Ascending aorta (tissue), 2 donors: ENCODE measurements around the gene IGFBP1. TPM values are rescaled to one million over a fixed set of nuclear protein-coding genes. Genes with fewer than 3 reads are reported as not detected.

Source experiments
- DNase-seq, 2 donors: peaks; one replicate each; pipeline ENCODE4 v3.0.0-alpha.2; 2019; ENCODE audit warnings: low spot score in 2 of 2
- H3K27ac ChIP-seq, 2 donors: fragments of 200-600 bp; sonication (generic); one replicate each; pipeline ENCODE4 v1.5.1; 2016 to 2017; ENCODE audit warnings: mild to moderate bottlenecking in 1 of 2
- H3K27me3 ChIP-seq: fragments of 200-600 bp; sonication (generic); one replicate; pipeline ENCODE4 v1.5.1; 2017
- H3K36me3 ChIP-seq, 2 donors: fragments of 200-600 bp; sonication (generic); one replicate each; pipeline ENCODE4 v1.5.1; 2016
- H3K4me1 ChIP-seq, 2 donors: fragments of 200-600 bp; sonication (generic); one replicate each; pipeline ENCODE4 v1.5.1; 2016 to 2017; ENCODE audit warnings: mild to moderate bottlenecking in 1 of 2
- H3K4me3 ChIP-seq, 2 donors: fragments of 200-600 bp; sonication (generic); one replicate each; pipeline ENCODE4 v1.5.1; 2016 to 2017; ENCODE audit warnings: mild to moderate bottlenecking in 1 of 2
- H3K9me3 ChIP-seq, 2 donors: fragments of 200-600 bp; sonication (generic); one replicate each; pipeline ENCODE4 v1.5.1; 2016
- intact Hi-C: fragments of 100-400 bp; cut with DNase I; formaldehyde crosslinking; loops from one replicate; pipeline ENCODE4 v1.15.1; 2023
- total RNA-seq: library from RNA; depleted of rRNA; stranded (reverse); fragments of >200 nt; gene quantifications from one replicate; pipeline ENCODE4 v1.1.0, GENCODE V29; 2016
- TF ChIP-seq, protein P1 (sequence below), 3 experiments: fragments of 200-600 bp in 2 of 3; fragments of 450-650 bp in 1 of 3; sonication (generic) in 2 of 3; IDR thresholded peaks; one replicate each; pipeline ENCODE4 v1.5.1; 2016 to 2019; ENCODE audit warnings: antibody characterized with exemption in 3 of 3, mild to moderate bottlenecking in 1 of 3, moderate library complexity in 1 of 3

The IGFBP1 gene
- total RNA-seq, 1 donor from 2014 or later, result not detected

DNA sequence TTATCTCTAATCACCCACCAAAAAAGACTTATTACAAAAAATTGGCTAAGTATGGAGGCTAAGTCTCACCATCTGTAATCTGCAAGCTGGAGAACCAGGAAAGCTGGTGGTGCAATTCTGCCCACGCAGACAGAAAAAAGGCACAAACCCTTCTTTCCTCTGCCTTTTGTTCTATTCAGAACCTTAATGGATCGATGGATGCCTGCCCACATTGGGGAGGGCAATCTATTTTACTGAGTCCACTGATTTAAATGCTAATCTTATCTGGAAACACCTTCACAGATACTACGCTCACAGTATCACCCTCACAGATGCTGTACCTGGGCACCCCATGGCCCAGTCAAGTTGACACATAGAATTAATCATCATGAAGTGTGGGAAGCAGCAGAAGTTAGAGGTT, 22.6 kb downstream of the IGFBP1 start:
- no peak overlapping the region for H3K27ac ChIP-seq
- no peaks in the 10 kb centered on the region for H3K27me3 ChIP-seq
- no peak overlapping the region for H3K4me3 ChIP-seq
- TF ChIP-seq, protein P1, sequence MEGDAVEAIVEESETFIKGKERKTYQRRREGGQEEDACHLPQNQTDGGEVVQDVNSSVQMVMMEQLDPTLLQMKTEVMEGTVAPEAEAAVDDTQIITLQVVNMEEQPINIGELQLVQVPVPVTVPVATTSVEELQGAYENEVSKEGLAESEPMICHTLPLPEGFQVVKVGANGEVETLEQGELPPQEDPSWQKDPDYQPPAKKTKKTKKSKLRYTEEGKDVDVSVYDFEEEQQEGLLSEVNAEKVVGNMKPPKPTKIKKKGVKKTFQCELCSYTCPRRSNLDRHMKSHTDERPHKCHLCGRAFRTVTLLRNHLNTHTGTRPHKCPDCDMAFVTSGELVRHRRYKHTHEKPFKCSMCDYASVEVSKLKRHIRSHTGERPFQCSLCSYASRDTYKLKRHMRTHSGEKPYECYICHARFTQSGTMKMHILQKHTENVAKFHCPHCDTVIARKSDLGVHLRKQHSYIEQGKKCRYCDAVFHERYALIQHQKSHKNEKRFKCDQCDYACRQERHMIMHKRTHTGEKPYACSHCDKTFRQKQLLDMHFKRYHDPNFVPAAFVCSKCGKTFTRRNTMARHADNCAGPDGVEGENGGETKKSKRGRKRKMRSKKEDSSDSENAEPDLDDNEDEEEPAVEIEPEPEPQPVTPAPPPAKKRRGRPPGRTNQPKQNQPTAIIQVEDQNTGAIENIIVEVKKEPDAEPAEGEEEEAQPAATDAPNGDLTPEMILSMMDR (IDR thresholded peaks at IDR 0.05), result no peak
- no peaks in the 10 kb centered on the region for H3K9me3 ChIP-seq
- H3K36me3 ChIP-seq, result peaks cover 29 to 46% of the 10 kb centered on the region in 2 donors
- intact Hi-C loops, result no loop called here
- DNase-seq, result no peak
- H3K4me1 ChIP-seq, result no peaks in the 10 kb centered on the region

DNA sequence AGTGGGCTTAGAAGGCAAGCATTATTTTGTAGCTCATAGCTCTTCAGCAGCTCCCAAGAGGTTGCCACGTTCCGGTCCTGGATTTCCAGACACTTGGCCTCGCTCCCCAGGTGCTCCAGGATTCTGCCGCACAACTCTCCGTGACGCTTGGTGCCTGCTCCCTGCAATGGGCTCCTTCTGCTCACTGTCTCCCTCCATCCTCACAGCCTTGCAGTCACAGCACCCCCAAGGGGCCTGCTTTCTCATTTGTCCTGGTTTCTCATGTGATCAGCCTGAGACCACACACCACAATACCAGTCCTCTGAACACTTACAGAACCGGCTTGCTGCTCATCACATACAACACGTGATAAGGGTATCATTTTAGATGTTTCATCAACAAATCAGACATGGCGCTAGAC, 23.0 kb downstream of the IGFBP1 start:
- Histone ChIP-seq H3K9me3 (no peaks in the 10 kb centered on the region), H3K4me3 (no peak overlapping the region), H3K27ac (no peak overlapping the region), H3K27me3 (no peaks in the 10 kb centered on the region), H3K4me1 (no peaks in the 10 kb centered on the region), H3K36me3 (peaks cover 33 to 50% of the 10 kb centered on the region in 2 donors)
- TF ChIP-seq, protein P1 (IDR thresholded peaks at IDR 0.05), result no peak
- DNase-seq, result no peak
- intact Hi-C loops, result no loop called here

DNA sequence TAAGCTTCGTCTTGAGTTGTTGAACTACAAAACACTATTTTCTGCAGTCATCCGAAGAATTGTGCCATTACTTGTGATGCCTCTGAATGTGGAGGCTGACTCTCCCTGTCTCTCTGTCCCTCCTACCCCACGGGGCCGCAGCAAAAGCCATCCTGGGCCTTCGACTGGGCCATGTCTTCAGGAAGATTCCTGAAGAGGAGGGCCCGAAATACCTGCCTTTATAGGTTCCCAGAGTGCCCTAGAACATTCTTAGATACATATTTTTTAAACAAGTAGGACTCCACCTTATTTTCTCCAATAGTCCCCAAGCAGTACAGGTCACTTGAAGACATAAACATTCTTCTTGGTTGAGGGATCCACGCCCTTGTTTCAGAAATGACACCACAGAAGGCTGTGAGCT, 24.7 kb downstream of the IGFBP1 start:
- DNase-seq, result no peak
- no peaks in the 10 kb centered on the region for H3K27me3 ChIP-seq
- no peak overlapping the region for H3K27ac ChIP-seq
- H3K9me3 ChIP-seq, result no peaks in the 10 kb centered on the region
- peaks cover 0 to 7% of the 10 kb centered on the region in 2 donors for H3K4me1 ChIP-seq
- no peak overlapping the region for H3K4me3 ChIP-seq
- intact Hi-C loops, result no loop called here
- H3K36me3 ChIP-seq, result peaks cover 37 to 57% of the 10 kb centered on the region in 2 donors
- TF ChIP-seq, protein P1 (IDR thresholded peaks at IDR 0.05), result no peak

DNA sequence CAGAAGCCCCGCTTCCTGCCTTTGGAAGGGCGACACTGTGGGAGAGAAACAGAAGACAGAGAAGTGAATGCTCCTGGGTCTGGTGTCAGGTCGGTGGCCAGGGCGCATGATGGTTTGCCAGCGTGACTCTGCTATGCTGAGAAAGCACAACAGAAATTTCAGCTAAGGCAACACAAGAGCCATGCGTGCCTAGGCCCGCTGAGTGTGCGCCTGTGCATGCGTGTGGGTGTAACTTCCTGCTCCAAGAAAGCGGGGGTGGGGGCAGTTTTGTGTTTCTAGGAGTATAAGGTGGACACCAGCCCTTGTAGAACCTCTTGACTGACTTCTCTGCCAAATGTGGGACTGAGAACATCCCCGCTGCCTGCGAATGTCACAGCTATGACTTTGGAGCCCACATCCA, 26.6 kb downstream of the IGFBP1 start:
- TF ChIP-seq, protein P1 (IDR thresholded peaks at IDR 0.05), result no peak
- H3K36me3 ChIP-seq, result peaks cover 37 to 57% of the 10 kb centered on the region in 2 donors
- no peak for DNase-seq
- no peak overlapping the region for H3K27ac ChIP-seq
- peaks cover 0 to 23% of the 10 kb centered on the region in 2 donors for H3K4me1 ChIP-seq
- H3K9me3 ChIP-seq, result no peaks in the 10 kb centered on the region
- intact Hi-C loops, result no loop called here
- no peak overlapping the region for H3K4me3 ChIP-seq
- H3K27me3 ChIP-seq, result no peaks in the 10 kb centered on the region

DNA sequence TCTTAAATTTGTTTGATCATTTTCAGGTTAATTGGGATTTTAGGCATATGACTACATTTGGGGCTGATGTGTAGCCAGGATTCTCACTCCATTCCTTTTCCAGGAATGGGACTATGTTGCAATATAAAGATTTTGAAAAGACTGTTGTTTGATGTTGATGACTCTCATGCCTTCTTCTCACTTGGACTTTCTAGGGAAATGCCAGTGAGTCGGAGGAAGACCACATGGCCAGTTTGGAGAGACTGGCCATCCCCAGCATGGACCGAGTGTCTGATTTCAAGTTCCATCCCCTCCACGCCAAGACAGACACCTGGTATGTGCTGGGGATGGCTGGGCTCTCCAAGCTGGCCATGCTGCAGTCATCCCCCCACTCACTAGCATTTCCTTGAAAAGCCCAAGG, 27.3 kb downstream of the IGFBP1 start:
- H3K27me3 ChIP-seq, result no peaks in the 10 kb centered on the region
- H3K4me1 ChIP-seq, result peaks cover 0 to 23% of the 10 kb centered on the region in 2 donors
- intact Hi-C loops, result no loop called here
- peaks cover 37 to 57% of the 10 kb centered on the region in 2 donors for H3K36me3 ChIP-seq
- DNase-seq, result no peak
- TF ChIP-seq, protein P1 (IDR thresholded peaks at IDR 0.05), result no peak
- H3K9me3 ChIP-seq, result no peaks in the 10 kb centered on the region
- H3K27ac ChIP-seq, result no peak overlapping the region
- no peak overlapping the region for H3K4me3 ChIP-seq

DNA sequence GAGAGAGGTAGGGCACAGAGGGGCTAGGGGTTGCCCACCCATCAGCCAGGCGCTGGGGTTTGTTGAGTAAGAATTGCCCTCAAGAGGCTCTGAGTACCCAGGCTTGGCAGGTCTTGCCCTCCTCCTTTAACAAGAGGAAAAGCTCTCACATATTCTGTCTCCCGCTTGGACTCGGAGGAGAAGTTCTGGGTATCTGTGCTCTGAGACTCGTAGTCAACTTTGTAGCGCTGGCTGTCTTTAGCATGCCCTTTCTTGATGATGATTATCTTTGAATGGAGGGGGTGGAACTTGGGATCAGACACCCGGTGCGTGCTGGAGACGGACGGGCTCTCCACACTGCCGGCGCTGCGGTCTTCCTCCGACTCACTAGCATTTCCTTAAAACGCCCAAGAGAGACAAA, 28.8 kb downstream of the IGFBP1 start:
- Histone ChIP-seq H3K27ac (no peak overlapping the region), H3K36me3 (peaks cover 37 to 46% of the 10 kb centered on the region in 2 donors), H3K9me3 (no peaks in the 10 kb centered on the region), H3K4me1 (peaks cover 0 to 28% of the 10 kb centered on the region in 2 donors), H3K27me3 (no peaks in the 10 kb centered on the region), H3K4me3 (no peak overlapping the region)
- intact Hi-C loops, result loop anchor here (1.0 kb wide), 1 partner anchor 1263 kb away; no protein-coding TSS in a partner anchor
- no peak for DNase-seq
- TF ChIP-seq, protein P1 (IDR thresholded peaks at IDR 0.05), result no peak
